Stomach smooth muscle (tissue), 2 donors: ENCODE data around the gene GTF2H4.
"Not testable (repeated sequence)": the region's sequence is repeated elsewhere in the genome, so short reads cannot be mapped to it uniquely, and the experiment has no call there.

ENCODE experiments used
- H3K27ac ChIP-seq: one replicate; pipeline ENCODE4 v1.7.0; 2013; ENCODE audit warnings: mild to moderate bottlenecking, low read length, inconsistent platforms
- H3K27me3 ChIP-seq, 2 donors: one replicate each; pipeline ENCODE4 v1.7.0; 2013; ENCODE audit warnings: low read length in 2 of 2; ENCODE audit not compliant: insufficient read depth in 2 of 2, control insufficient read depth in 1 of 2
- H3K36me3 ChIP-seq, 2 donors: one replicate each; pipeline ENCODE4 v1.7.0; 2013; ENCODE audit warnings: low read length in 2 of 2; ENCODE audit not compliant: control insufficient read depth in 2 of 2, insufficient read depth in 2 of 2
- H3K4me1 ChIP-seq: one replicate; pipeline ENCODE4 v1.7.0; 2013; ENCODE audit warnings: low read length; ENCODE audit not compliant: control insufficient read depth, insufficient read depth
- H3K4me3 ChIP-seq, 2 donors: one replicate each; pipeline ENCODE4 v1.7.0; 2013; ENCODE audit warnings: low read length in 2 of 2
- H3K9ac ChIP-seq, 2 donors: one replicate each; pipeline ENCODE4 v1.7.0; 2013; ENCODE audit warnings: low read length in 2 of 2, mild to moderate bottlenecking in 1 of 2
- H3K9me3 ChIP-seq, 2 donors: one replicate each; pipeline ENCODE4 v1.7.0; 2013; ENCODE audit warnings: low read length in 2 of 2; ENCODE audit not compliant: control insufficient read depth in 2 of 2
- donor health status: healthy.
- donor health status: Pancreatic carcinoma.

GTF2H4 gene

DNA sequence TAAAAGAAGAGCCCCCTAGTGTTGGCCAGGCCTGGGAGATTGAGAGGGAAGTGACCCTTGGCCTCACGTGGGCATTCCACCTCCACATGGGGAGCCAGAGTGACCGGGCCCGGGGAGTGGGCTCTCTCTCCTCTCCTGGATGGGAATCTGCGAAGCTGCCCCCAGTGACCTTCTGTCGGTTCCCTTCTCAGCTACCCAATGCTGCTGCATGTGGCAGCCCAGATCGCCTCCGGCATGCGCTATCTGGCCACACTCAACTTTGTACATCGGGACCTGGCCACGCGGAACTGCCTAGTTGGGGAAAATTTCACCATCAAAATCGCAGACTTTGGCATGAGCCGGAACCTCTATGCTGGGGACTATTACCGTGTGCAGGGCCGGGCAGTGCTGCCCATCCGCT lies 10.1 kb upstream of the GTF2H4 start:
- Histone ChIP-seq H3K36me3 (peaks cover 59 to 63% of the 10 kb centered on the region in 2 donors), H3K27me3 (no peaks in the 10 kb centered on the region), H3K9ac (no peak overlapping the region)

DNA sequence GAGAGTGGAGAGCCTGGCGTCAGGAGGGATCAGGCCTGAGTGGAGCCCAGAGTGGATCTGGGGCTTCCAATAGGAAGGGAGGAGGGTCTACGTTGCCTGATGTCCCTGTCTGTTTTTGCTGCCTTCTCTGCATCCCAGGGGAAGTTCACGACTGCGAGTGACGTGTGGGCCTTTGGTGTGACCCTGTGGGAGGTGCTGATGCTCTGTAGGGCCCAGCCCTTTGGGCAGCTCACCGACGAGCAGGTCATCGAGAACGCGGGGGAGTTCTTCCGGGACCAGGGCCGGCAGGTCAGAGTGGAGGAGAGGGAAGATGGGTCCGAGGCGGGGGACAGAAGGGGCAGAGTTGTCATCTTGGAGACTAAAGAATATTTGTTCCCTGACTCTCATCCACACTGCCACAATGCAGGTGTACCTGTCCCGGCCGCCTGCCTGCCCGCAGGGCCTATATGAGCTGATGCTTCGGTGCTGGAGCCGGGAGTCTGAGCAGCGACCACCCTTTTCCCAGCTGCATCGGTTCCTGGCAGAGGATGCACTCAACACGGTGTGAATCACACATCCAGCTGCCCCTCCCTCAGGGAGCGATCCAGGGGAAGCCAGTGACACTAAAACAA lies 9.2 kb upstream of the GTF2H4 start:
- Histone ChIP-seq H3K9me3 (no peaks in the 10 kb centered on the region), H3K9ac (no peak overlapping the region), H3K4me3 (no peak overlapping the region), H3K27me3 (no peaks in the 10 kb centered on the region), H3K4me1 (no peaks in the 10 kb centered on the region), H3K36me3 (peaks cover 50 to 54% of the 10 kb centered on the region in 2 donors), H3K27ac (no peak overlapping the region)

More for the DNA sequence above, 10.1 kb upstream of the GTF2H4 start:
- H3K4me3 ChIP-seq = no peak overlapping the region
- H3K4me1 ChIP-seq = no peaks in the 10 kb centered on the region
- H3K9me3 ChIP-seq = no peaks in the 10 kb centered on the region
- H3K27ac ChIP-seq = no peak overlapping the region

DNA sequence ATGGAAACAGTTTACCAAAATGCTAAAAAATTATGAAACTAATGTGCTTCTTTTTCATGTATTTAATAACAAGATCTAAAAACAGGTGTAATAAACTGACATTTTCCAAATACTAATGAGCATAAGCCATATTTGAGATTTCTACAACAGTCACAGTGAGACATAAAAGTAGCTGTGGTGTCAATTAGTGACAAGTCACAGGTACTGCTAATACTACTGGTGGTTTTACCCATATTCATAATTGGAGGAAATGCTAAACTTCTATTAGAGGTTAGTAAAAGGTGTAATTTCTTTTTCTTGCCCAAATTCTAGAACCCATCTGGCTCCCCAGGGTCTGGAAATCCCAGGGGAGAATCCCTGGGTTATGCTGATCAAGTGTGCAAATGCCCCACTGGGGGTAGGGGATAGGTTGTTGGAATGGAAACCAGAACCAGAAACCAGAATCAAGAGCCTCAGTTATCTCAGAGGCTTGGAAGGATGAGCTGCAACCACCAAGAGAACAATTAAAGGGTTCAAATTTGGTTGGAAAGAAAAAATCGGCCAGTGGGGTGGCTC lies 7.1 kb upstream of the GTF2H4 start:
- Histone ChIP-seq H3K4me1 (no peaks in the 10 kb centered on the region), H3K36me3 (peaks cover 32 to 36% of the 10 kb centered on the region in 2 donors), H3K27me3 (no peaks in the 10 kb centered on the region), H3K27ac (no peak overlapping the region), H3K4me3 (no peak overlapping the region), H3K9me3 (no peaks in the 10 kb centered on the region), H3K9ac (no peak overlapping the region)

DNA sequence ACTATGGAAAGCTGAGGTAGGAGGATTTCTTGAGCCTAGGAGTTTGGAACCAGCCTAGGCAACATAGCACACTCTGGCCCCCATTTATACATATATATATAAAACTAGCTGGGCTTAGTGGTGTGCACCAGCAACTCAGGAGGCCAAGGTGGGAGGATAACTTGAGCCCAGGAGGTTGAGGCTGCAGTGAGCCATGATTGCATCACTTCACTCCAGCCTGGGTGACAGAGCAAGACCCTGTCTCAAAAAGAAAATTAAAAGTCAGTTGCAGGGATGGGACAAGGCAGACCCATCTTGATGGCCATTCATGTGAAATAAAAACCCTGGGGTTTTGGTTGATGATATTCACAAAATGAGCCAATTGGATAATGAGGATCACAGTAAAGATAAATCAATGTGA lies 6.6 kb upstream of the GTF2H4 start:
- no peaks in the 10 kb centered on the region for H3K4me1 ChIP-seq
- no peak overlapping the region for H3K27ac ChIP-seq
- no peaks in the 10 kb centered on the region for H3K9me3 ChIP-seq
- H3K27me3 ChIP-seq = no peaks in the 10 kb centered on the region
- H3K36me3 ChIP-seq = peaks cover 28 to 32% of the 10 kb centered on the region in 2 donors
- H3K9ac ChIP-seq = no peak overlapping the region
- H3K4me3 ChIP-seq = no peak overlapping the region

DNA sequence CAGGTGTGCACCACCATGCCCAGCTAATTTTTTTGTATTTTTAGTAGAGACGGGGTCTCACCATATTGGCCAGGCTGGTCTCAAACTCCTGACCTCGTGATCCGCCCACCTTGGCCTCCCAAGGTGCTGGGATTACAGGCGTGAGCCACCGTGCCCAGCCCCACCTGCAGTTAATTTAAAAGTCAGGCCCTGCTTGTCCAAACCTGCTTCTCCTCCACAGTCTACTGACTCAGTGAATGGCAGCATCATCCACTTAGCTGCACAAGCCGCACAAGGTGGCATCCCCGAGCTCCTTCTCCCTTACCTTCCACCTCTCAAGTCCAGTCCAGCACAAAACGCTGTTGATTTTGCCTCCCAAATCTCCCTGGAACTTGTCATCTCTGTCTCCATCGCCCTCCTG lies 5.8 kb upstream of the GTF2H4 start:
- not testable (repeated sequence) for H3K4me3 ChIP-seq, H3K9ac ChIP-seq

DNA sequence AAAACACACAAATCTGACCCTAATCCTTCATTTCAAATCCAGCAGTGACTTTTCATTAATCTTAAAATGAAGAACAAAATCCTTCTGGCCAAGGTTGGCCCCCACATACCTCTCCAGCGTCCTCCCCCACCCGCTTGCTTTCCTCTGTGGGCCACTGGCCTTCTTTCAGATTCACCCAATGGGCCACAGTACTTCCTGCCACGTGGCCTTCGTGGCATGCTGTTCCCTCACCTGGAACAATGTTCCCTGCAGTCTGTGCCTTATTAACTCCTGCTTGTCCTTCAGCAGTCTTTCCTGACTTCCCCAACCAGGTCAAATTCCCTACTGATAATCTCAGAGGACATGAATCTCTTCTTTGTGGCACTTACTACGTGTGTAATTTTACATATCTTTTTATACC lies 5.3 kb upstream of the GTF2H4 start:
- no peak overlapping the region for H3K9ac ChIP-seq
- no peak overlapping the region for H3K27ac ChIP-seq
- H3K4me1 ChIP-seq = no peaks in the 10 kb centered on the region
- H3K9me3 ChIP-seq = no peaks in the 10 kb centered on the region
- no peak overlapping the region for H3K4me3 ChIP-seq
- no peaks in the 10 kb centered on the region for H3K27me3 ChIP-seq
- peaks cover 17 to 23% of the 10 kb centered on the region in 2 donors for H3K36me3 ChIP-seq

More for the DNA sequence above, 5.8 kb upstream of the GTF2H4 start:
- not testable (repeated sequence) for H3K9me3 ChIP-seq, H3K27ac ChIP-seq, H3K27me3 ChIP-seq, H3K4me1 ChIP-seq
- peaks cover 22 to 28% of the 10 kb centered on the region in 2 donors for H3K36me3 ChIP-seq

DNA sequence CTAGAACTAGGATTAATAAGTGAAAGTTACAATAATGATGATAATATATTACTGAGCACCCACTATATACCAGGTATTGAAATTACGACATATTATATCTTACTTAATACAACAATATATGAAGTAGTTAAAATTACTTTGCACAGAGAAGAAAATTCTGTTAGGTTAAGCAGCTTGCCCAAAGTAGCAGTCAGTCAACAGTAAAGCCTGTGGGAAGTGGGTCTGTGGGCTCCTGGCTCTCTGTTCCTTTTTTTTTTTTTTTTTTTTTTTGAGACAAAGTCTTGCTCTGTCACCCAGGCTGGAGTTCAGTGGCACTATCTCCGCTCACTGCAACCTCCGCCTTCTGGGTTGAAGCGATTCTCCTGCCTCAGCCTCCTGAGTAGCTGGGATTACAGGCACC lies 4.8 kb upstream of the GTF2H4 start:
- Histone ChIP-seq H3K9me3 (no peaks in the 10 kb centered on the region), H3K9ac (no peak overlapping the region), H3K4me3 (no peak overlapping the region), H3K4me1 (no peaks in the 10 kb centered on the region), H3K36me3 (peaks cover 11 to 17% of the 10 kb centered on the region in 2 donors), H3K27me3 (no peaks in the 10 kb centered on the region), H3K27ac (no peak overlapping the region)

DNA sequence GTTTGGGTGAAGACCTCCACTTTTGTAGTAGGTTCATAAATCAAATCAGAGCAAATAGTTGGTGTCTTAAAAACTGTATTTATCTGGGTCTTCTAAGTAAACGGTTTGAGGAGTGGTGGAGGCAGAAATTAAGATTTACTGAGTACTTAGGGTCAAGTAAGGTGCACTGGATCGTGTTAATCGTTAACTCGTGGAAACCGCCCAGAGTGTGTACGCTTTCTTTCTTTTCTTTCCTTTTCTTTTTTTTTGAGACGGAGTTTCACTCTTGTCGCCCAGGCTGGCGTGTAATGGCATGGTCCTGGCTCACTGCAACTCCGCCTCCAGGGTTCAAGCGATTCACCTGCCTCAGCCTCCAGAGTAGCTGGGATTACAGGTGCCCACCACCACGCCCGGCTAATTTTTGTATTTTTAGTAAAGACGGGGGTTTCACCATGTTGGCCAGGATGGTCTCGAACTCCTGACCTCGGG lies 683 bp upstream of the GTF2H4 start:
- Histone ChIP-seq H3K4me3 (peak overlapping the region; percentile 50 to 99), H3K4me1 (peaks cover 13% of the 10 kb centered on the region), H3K36me3 (peaks cover 11 to 22% of the 10 kb centered on the region in 2 donors)
- H3K9ac ChIP-seq, H3K9me3 ChIP-seq, H3K27me3 ChIP-seq, H3K27ac ChIP-seq: not testable (repeated sequence)

DNA sequence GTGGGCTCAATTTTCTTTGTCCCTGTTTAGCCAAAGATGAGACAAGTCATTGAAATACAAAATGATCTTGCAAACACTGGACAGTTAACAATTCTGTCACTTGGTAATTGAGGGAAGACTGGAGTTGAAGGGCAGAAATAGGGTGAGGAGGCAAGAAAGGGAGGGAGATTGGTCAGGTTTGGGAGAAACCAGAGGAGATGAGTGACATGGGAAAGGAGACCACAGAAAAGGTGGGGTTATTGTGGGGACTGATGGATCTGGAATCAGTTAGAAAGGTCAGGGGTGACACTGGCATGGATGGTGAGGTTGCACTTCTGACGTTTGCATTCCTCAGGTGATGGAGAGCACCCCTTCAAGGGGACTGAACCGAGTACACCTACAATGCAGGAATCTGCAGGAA lies 693 bp downstream of the GTF2H4 start:
- Histone ChIP-seq H3K27ac (no peak overlapping the region), H3K4me3 (peak overlapping the region; percentile 82 to 99), H3K9me3 (no peaks in the 10 kb centered on the region), H3K27me3 (no peaks in the 10 kb centered on the region), H3K4me1 (peaks cover 18% of the 10 kb centered on the region), H3K9ac (peak overlapping the region; percentile 85 to 93), H3K36me3 (peaks cover 13 to 25% of the 10 kb centered on the region in 2 donors)

DNA sequence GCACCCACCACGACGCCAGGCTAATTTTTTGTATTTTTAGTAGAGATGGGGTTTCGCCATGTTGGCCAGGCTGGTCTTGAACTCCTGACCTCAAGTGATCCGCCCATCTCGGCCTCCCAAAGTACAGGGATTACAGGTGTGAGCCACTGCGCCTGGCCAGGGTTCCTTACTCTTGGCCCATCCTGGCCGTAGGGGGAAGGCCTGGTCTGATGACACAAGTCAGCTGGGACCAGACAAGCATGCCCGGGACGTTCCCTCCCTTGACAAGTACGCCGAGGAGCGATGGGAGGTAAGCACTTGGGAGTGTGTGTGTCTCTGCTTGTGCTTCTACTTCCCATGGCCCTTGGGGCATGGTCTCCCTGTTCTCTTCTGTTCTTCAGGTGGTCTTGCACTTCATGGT lies 2.5 kb downstream of the GTF2H4 start:
- not testable (repeated sequence) for H3K9me3 ChIP-seq, H3K27me3 ChIP-seq, H3K4me3 ChIP-seq, H3K9ac ChIP-seq, H3K27ac ChIP-seq
- Histone ChIP-seq H3K36me3 (peaks cover 13 to 25% of the 10 kb centered on the region in 2 donors), H3K4me1 (peaks cover 32% of the 10 kb centered on the region)

DNA sequence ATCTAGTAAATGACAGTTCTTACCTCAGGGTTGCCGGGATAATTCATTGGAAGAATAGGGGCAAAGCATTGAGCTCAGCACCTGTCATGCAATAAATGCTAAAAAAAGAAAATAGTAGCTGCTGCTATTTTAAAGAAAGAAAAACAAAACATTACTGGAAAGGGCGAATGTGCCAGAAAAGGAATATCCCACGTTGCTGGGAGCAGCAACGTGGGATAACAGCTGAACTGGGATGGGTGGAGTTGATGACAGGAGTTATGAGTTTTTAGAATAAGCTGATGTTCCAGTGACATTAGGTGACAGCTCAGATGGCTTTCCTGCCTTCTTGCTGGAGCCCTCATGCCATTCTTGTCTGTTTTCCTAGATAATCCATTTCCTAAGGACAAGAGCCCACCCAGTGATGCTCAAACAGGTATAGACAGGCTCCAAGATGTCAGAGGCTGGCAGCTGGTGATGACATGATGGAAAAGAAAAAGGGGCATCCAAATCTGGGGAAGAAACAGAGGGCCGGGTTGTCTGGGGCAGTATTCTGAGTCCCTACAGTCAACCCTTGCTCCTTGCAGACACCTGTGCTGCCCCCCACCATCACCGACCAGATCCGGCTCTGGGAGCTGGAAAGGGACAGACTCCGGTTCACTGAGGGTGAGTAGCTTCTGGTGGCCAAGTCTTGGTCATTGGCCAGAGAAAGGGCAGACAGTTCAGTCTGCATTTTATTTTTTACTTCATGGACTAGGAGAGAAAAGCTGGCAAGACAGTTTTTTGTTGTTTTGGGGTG lies 4.9 kb downstream of the GTF2H4 start:
- peaks cover 39% of the 10 kb centered on the region for H3K4me1 ChIP-seq
- H3K9ac ChIP-seq = no peak overlapping the region
- H3K27me3 ChIP-seq = no peaks in the 10 kb centered on the region
- peak overlapping the region; percentile 93 for H3K27ac ChIP-seq
- peaks cover 13 to 31% of the 10 kb centered on the region in 2 donors for H3K36me3 ChIP-seq
- H3K4me3 ChIP-seq = no peak overlapping the region
- H3K9me3 ChIP-seq = no peaks in the 10 kb centered on the region
